LNCAP (cell line): ENCODE measurements around the gene IQCC.

Experiments used
- CTCF ChIP-seq: fragments of 450-650 bp; IDR thresholded peaks from 2 replicates; pipeline ENCODE4 v1.5.1; 2017; ENCODE audit warnings: mild to moderate bottlenecking

The IQCC gene

GRCh38 chr1:32179443-32180185 lies 25.9 kb upstream of the IQCC start, which contains the start of gene TXLNA:
Gene TXLNA, plus strand, starts transcription at chr1:32179675. Its CDS starts 671 bp downstream, at chr1:32180346.
- TF ChIP-seq CTCF: no peak

DNA sequence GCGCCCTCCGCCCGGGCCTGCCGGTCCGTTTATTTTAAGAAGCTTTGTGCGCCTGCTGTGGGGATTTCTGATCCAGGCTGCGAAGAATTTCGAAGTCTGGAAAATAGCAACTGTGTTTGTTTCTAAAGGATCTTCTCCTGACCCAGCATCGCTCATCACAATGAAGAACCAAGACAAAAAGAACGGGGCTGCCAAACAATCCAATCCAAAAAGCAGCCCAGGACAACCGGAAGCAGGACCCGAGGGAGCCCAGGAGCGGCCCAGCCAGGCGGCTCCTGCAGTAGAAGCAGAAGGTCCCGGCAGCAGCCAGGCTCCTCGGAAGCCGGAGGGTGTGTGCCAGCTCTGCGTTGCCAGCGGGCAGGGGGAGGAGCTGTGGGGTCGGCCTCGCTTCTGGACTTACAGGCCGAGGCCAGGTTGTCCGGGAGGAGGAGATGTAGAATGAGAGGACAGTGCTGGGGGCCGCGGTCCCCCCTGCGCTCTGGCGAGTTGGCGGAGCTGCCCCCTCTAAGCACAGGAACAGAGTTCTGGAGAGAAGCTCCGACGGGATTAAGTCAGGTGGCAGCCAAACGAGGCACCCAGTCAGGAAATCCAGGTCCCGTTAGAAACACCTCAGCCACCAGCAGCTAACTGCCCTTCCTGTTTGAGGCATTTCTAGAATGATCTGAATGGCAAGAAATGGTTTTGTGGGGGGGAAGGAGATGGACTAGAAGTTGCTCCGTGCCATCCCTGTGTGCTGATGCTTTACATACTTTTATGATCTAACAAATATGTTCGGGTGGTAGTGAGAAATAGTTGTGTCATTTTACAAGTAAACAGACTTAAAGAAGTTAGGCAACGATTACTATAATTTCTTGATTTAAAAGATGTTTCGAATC lies 25.0 kb upstream of the IQCC start:
- TF ChIP-seq CTCF: no peak

DNA sequence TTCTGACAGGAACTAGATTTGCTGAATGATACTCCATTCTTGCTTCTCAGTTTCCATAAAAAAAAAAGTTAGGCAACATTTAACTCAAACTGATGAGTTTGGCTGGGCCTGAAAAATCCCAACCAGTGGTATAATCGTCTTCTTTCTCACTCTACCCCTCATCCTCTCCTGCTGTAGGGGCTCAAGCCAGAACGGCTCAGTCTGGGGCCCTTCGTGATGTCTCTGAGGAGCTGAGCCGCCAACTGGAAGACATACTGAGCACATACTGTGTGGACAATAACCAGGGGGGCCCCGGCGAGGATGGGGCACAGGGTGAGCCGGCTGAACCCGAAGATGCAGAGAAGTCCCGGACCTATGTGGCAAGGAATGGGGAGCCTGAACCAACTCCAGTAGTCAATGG lies 24.4 kb upstream of the IQCC start:
- TF ChIP-seq CTCF: no peak

- TF ChIP-seq CTCF: no peak
Observed at GRCh38 chr1:32181563-32181962, 23.9 kb upstream of the IQCC start.

DNA sequence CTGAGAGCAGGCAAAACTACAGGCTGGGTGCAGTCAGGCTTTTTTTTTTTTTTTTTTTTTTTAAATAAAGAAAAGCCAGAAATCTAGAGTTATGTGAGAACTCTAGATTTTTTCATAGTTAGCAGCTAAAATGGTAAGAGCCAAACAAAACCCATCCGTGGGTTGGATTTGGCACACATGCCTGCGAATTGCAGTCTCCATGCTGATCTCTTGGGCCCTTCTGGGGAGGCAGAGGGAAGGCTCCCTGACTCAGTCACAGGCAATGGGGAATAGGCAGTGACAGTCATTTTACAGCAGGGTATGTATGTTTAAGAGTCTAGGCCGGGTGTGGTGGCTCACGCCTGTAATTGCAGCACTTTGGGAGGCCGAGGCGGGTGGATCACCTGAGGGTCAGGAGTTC lies 23.4 kb upstream of the IQCC start:
- no peak for TF ChIP-seq CTCF

GRCh38 chr1:32184650-32185049 lies 20.8 kb upstream of the IQCC start:
- no peak for TF ChIP-seq CTCF

- no peak for TF ChIP-seq CTCF
Observed at GRCh38 chr1:32186077-32186476, 19.4 kb upstream of the IQCC start.
